Left ventricle myocardium inferior (tissue), 1 donor: Measurements from ENCODE around the gene MRFAP1. TPM values are rescaled to one million over a fixed set of nuclear protein-coding genes. Genes with fewer than 3 reads are reported as not detected.

Experiments used
- DNase-seq: peaks from one replicate; pipeline ENCODE4 v3.0.0-alpha.2; 2020
- H3K27ac ChIP-seq: fragments of 200-600 bp; replicated peaks from 2 replicates; pipeline ENCODE4 v1.8.0; 2021
- H3K27me3 ChIP-seq: fragments of 200-600 bp; 2 replicates; pipeline ENCODE4 v1.8.0; 2021; ENCODE audit warnings: low read depth
- H3K36me3 ChIP-seq: fragments of 200-600 bp; 2 replicates; pipeline ENCODE4 v1.8.0; 2021
- H3K4me1 ChIP-seq: fragments of 200-600 bp; 2 replicates; pipeline ENCODE4 v1.8.0; 2021
- H3K4me3 ChIP-seq: fragments of 200-600 bp; 2 replicates; pipeline ENCODE4 v1.8.0; 2021; ENCODE audit warnings: mild to moderate bottlenecking, moderate library complexity
- H3K9me3 ChIP-seq: fragments of 200-600 bp; replicated peaks from 2 replicates; pipeline ENCODE4 v1.8.0; 2021
- CTCF ChIP-seq: fragments of 200-600 bp; IDR thresholded peaks from 2 replicates; pipeline ENCODE4 v1.8.0; 2021; ENCODE audit warnings: antibody characterized with exemption, mild to moderate bottlenecking, borderline replicate concordance
- intact Hi-C: fragments of 100-400 bp; cut with micrococcal nuclease; formaldehyde crosslinking; loops from one replicate; pipeline ENCODE4 v1.11.0; 2022
- total RNA-seq: library from RNA; stranded (reverse); fragmentation: NEBNext Ultra II Directional; extraction: Animal tissue kit (Norgen Biotek cat#: 25700); gene quantifications from one replicate; pipeline ENCODE4 v1.2.1, GENCODE V29; 2021
- donor health status: DM: no; HTN: yes; CAD: no; lungs with severe emphysema.

MRFAP1 gene
- total RNA-seq, 1 donor from 2014 or later: 223 TPM

- H3K27ac ChIP-seq: no peak overlapping the region
- H3K36me3 ChIP-seq: peaks cover 19% of the 10 kb centered on the region
- peak overlapping the region; percentile 99 for H3K4me3 ChIP-seq
- H3K27me3 ChIP-seq: no peaks in the 10 kb centered on the region
- no peaks in the 10 kb centered on the region for H3K9me3 ChIP-seq
- intact Hi-C loops: no loop called here
- peaks cover 48% of the 10 kb centered on the region for H3K4me1 ChIP-seq
- no peak for DNase-seq
- no peak for TF ChIP-seq CTCF
Observed at GRCh38 chr4:6639137-6639680, 1.3 kb upstream of the MRFAP1 start.

GRCh38 chr4:6641164-6641970 is 882 bp downstream of the MRFAP1 start:
- no peaks in the 10 kb centered on the region for H3K9me3 ChIP-seq
- H3K4me1 ChIP-seq: peaks cover 48% of the 10 kb centered on the region
- H3K4me3 ChIP-seq: peak overlapping the region; percentile 99
- peaks cover 19% of the 10 kb centered on the region for H3K36me3 ChIP-seq
- peak overlapping the region; percentile 96 for H3K27ac ChIP-seq
- DNase-seq: peak; percentile 33
- no peaks in the 10 kb centered on the region for H3K27me3 ChIP-seq
- intact Hi-C loops: no loop called here
- TF ChIP-seq CTCF: no peak

- Histone ChIP-seq H3K27ac (peak overlapping the region; percentile 96), H3K27me3 (no peaks in the 10 kb centered on the region), H3K4me1 (peaks cover 48% of the 10 kb centered on the region), H3K36me3 (peaks cover 19% of the 10 kb centered on the region), H3K4me3 (peak overlapping the region; percentile 99), H3K9me3 (no peaks in the 10 kb centered on the region)
- intact Hi-C loops: loop anchor here (2.0 kb wide), 1 partner anchor 67 kb away; the partner anchor contains the start of gene MRFAP1L1
- no peak for TF ChIP-seq CTCF
- DNase-seq: no peak
Observed at GRCh38 chr4:6641971-6642320, 1.5 kb downstream of the MRFAP1 start.

GRCh38 chr4:6643141-6643847 is 2.8 kb downstream of the MRFAP1 start:
- H3K36me3 ChIP-seq: peaks cover 19% of the 10 kb centered on the region
- peak overlapping the region; percentile 99 for H3K4me3 ChIP-seq
- TF ChIP-seq CTCF: no peak
- intact Hi-C loops: loop anchor here (2.0 kb wide), 1 partner anchor 66 kb away; the partner anchor contains the start of gene MRFAP1L1
- H3K9me3 ChIP-seq: no peaks in the 10 kb centered on the region
- H3K4me1 ChIP-seq: peaks cover 48% of the 10 kb centered on the region
- H3K27ac ChIP-seq: peak overlapping the region; percentile 24
- no peak for DNase-seq
- H3K27me3 ChIP-seq: no peaks in the 10 kb centered on the region

GRCh38 chr4:6644792-6645530 is 4.5 kb downstream of the MRFAP1 start:
- no peak overlapping the region for H3K4me3 ChIP-seq
- peaks cover 38% of the 10 kb centered on the region for H3K4me1 ChIP-seq
- H3K27me3 ChIP-seq: no peaks in the 10 kb centered on the region
- intact Hi-C loops: no loop called here
- no peaks in the 10 kb centered on the region for H3K9me3 ChIP-seq
- H3K27ac ChIP-seq: no peak overlapping the region
- DNase-seq: no peak
- no peak for TF ChIP-seq CTCF
- H3K36me3 ChIP-seq: peaks cover 19% of the 10 kb centered on the region
